HG03439 (cell line): Measurements from ENCODE around the gene KIAA1614.

Experiments
- ATAC-seq: cut with Tn5 transposase; IDR thresholded peaks from one replicate; pipeline ENCODE4 v1.9.1; 2021; ENCODE audit warnings: mild to moderate bottlenecking, moderate library complexity; ENCODE audit not compliant: unreplicated experiment

KIAA1614 gene

GRCh38 chr1:180923021-180923841, 10.5 kb downstream of the KIAA1614 start:
- no peak for ATAC-seq

GRCh38 chr1:180923887-180924286, 11.2 kb downstream of the KIAA1614 start:
- no peak for ATAC-seq

GRCh38 chr1:180924939-180925338, 12.2 kb downstream of the KIAA1614 start:
- ATAC-seq = no peak

- ATAC-seq = no peak
Observed at GRCh38 chr1:180925471-180926051, 12.9 kb downstream of the KIAA1614 start.

- no peak for ATAC-seq
Observed at GRCh38 chr1:180926164-180926981, 13.7 kb downstream of the KIAA1614 start.

GRCh38 chr1:180927348-180927747, 14.7 kb downstream of the KIAA1614 start:
- ATAC-seq = no peak

- no peak for ATAC-seq
Observed at GRCh38 chr1:180927841-180928240, 15.1 kb downstream of the KIAA1614 start.

GRCh38 chr1:180928331-180929230, 15.9 kb downstream of the KIAA1614 start:
- ATAC-seq = no peak

- ATAC-seq = no peak
Observed at GRCh38 chr1:180929389-180929788, 16.7 kb downstream of the KIAA1614 start.

- ATAC-seq = no peak
Observed at GRCh38 chr1:180930687-180931086, 18.0 kb downstream of the KIAA1614 start.

- ATAC-seq = no peak
Observed at GRCh38 chr1:180931529-180931928, 18.8 kb downstream of the KIAA1614 start.

- no peak for ATAC-seq
Observed at GRCh38 chr1:180932378-180932777, 19.7 kb downstream of the KIAA1614 start.

- no peak for ATAC-seq
Observed at GRCh38 chr1:180933141-180933540, 20.4 kb downstream of the KIAA1614 start.

- ATAC-seq = no peak
Observed at GRCh38 chr1:180934563-180934962, 21.9 kb downstream of the KIAA1614 start.

- no peak for ATAC-seq
Observed at GRCh38 chr1:180935326-180936109, 22.8 kb downstream of the KIAA1614 start.

- ATAC-seq = no peak
Observed at GRCh38 chr1:180936110-180937011, 23.7 kb downstream of the KIAA1614 start.

GRCh38 chr1:180937012-180937372, 24.3 kb downstream of the KIAA1614 start:
- no peak for ATAC-seq

- no peak for ATAC-seq
Observed at GRCh38 chr1:180937624-180938225, 25.0 kb downstream of the KIAA1614 start.
